ENCODE measurements around the gene ANKRD13B.

- TF ChIP-seq, protein P1, sequence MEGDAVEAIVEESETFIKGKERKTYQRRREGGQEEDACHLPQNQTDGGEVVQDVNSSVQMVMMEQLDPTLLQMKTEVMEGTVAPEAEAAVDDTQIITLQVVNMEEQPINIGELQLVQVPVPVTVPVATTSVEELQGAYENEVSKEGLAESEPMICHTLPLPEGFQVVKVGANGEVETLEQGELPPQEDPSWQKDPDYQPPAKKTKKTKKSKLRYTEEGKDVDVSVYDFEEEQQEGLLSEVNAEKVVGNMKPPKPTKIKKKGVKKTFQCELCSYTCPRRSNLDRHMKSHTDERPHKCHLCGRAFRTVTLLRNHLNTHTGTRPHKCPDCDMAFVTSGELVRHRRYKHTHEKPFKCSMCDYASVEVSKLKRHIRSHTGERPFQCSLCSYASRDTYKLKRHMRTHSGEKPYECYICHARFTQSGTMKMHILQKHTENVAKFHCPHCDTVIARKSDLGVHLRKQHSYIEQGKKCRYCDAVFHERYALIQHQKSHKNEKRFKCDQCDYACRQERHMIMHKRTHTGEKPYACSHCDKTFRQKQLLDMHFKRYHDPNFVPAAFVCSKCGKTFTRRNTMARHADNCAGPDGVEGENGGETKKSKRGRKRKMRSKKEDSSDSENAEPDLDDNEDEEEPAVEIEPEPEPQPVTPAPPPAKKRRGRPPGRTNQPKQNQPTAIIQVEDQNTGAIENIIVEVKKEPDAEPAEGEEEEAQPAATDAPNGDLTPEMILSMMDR (IDR thresholded peaks at IDR 0.05) = no peak
- TF ChIP-seq POLR2A (IDR thresholded peaks at IDR 0.05) = no peak
These were observed 2.4 kb downstream of the ANKRD13B start for GRCh38 chr17:29595107-29595942.
